Esophagus muscularis mucosa (tissue), 3 donors: ENCODE measurements around the gene ANKRD11.

Experiments used
- POLR2A ChIP-seq: fragments of 450-650 bp; IDR thresholded peaks from one replicate; pipeline ENCODE4 v1.6.1; 2017; ENCODE audit warnings: antibody characterized with exemption, moderate library complexity, mild to moderate bottlenecking, low read depth
- TF ChIP-seq, protein P1 (sequence below), 3 experiments: fragments of 200-600 bp in 2 of 3; fragments of 450-650 bp in 1 of 3; sonication (generic) in 2 of 3; IDR thresholded peaks; one replicate each; pipeline ENCODE4 v1.5.1; 2017 to 2019; ENCODE audit warnings: antibody characterized with exemption in 3 of 3, mild to moderate bottlenecking in 2 of 3, moderate library complexity in 1 of 3

DNA sequence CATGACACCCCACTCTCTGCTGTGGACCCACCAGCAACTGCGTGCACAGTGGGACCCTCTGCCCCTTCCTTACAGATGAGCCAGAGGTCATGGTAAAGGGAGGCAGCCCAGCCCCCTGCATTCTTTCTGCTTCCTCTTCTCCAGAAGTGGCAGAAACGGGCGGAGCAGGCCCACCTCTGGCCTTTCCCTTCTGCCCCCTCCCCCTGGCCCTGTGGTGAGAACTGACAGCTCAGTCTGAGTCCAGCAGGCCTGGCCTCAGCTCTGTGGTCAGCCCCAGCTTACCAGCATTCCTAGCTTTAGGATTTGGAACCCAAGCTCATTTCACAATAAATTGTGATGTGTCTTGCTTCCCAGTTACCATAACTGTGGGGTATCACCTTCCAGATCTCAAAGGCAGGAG lies 4.8 kb upstream of the ANKRD11 start:
- TF ChIP-seq, protein P1, sequence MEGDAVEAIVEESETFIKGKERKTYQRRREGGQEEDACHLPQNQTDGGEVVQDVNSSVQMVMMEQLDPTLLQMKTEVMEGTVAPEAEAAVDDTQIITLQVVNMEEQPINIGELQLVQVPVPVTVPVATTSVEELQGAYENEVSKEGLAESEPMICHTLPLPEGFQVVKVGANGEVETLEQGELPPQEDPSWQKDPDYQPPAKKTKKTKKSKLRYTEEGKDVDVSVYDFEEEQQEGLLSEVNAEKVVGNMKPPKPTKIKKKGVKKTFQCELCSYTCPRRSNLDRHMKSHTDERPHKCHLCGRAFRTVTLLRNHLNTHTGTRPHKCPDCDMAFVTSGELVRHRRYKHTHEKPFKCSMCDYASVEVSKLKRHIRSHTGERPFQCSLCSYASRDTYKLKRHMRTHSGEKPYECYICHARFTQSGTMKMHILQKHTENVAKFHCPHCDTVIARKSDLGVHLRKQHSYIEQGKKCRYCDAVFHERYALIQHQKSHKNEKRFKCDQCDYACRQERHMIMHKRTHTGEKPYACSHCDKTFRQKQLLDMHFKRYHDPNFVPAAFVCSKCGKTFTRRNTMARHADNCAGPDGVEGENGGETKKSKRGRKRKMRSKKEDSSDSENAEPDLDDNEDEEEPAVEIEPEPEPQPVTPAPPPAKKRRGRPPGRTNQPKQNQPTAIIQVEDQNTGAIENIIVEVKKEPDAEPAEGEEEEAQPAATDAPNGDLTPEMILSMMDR (IDR thresholded peaks at IDR 0.05) = no peak
- no peak for TF ChIP-seq POLR2A
